Measurements from ENCODE around the gene METTL25.

- TF ChIP-seq POLR2A (IDR thresholded peaks at IDR 0.05) = no peak
- no peak for TF ChIP-seq CTCF (IDR thresholded peaks at IDR 0.05)
Observed at GRCh38 chr12:82481954-82482353, 123.6 kb downstream of the METTL25 start.
